IPS-NIHi7 (cell line): ENCODE data around the gene MMP17.
"Not testable (repeated sequence)": the region's sequence is repeated elsewhere in the genome, so short reads cannot be mapped to it uniquely, and the experiment has no call there.

ENCODE experiments used
- DNase-seq: peaks from one replicate; pipeline ENCODE4 v3.0.0; 2012; ENCODE audit warnings: mixed read lengths; ENCODE audit errors: extremely low spot score

The MMP17 gene

DNA sequence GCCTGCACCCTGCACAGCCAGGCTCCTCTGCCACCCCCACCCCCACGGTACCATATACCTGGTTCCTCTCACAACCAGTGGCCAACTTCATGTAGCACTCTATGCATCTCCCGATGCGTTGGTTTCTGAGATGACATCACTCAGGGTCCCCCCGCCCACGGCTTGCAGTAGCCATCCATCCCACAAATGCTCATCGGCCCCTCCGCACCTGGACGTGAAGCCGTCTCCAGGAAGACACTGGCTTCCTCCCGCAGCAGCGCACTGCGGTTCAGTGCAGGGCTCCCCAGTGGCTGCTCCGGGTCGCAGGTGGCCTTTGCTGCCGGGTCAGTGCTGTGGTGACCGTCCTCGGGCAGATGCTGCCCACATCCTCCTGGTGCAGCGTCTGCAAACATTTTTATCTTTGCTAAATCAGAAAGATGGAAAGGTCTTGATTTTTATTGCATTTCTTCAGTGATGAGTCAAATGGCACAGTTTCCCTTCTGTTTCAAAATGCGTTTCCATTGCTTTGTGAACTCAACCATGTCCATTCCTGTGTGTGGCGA lies 27.5 kb upstream of the MMP17 start:
- no peak for DNase-seq

DNA sequence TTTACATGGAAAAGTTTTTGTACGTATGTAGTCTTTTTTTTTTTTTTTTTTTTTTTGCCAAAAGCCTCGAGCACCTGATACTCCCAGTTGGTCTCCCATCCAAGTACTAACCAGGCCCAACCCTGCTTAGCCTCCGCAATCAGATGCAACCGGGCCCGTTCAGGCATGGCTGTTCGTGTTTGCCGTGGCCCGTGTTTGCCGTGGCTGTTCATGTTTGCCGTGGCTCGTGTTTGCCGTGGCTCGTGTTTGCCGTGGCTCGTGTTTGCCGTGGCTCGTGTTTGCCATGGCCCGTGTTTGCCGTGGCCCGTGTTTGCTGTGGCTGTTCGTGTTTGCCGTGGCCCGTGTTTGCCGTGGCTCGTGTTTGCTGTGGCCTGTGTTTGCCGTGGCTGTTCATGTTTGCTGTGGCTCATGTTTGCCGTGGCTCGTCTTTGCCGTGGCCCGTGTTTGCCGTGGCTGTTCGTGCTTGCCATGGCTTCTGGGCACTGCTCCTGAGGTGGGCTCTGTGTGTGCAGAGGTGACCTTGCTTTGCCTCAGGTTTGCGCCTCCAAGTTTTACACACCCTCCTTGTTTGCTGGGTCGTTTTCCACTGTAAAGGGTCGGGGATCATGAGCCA lies 26.8 kb upstream of the MMP17 start:
- no peak for DNase-seq

DNA sequence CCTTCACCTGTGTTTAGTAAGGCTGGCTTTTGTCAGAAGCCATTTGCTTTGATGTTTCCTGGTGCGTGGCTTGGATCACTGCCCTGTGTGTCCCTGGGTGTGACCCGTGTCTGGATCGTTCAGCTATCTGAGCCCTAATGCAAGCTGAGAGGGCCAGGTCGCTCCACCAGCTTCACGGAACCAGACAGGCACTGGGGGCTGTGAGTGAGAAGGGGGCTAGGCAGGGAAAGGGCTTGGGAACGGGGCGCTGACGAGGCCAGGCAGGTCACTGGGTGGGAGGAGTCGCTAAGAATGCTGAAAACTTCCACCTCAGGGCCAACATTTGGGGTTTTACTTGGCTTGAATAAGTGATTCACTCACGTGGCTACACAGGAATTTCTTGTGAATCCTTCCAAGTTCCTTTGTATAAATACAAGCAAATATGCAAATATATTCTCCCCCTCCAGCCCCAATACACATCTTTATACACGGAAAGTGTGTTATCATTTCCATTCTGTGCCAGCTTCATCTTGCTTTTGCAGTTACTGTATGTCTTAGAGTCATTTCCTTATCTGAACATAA lies 24.2 kb upstream of the MMP17 start:
- no peak for DNase-seq

DNA sequence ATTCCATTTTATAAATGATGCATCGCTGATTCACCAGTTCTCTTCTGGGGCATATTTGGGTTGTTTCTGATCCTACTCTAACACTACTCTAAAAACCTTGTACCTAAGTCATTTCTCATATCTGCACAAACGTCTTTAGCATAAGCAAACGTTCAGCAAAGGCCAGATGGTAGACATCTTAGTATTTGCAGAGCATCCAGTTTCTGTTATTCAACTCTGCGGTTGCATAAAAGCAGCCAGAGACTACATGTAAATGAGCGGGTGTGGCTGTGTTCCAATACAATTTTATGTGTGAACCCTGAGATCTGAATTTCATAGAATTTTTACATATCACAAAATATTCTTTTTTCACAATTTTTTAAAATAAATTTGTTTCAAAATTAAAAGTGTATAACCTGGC lies 22.8 kb upstream of the MMP17 start:
- no peak for DNase-seq

GRCh38 chr12:131806674-131807073 lies 21.5 kb upstream of the MMP17 start:
- DNase-seq, result no peak

DNA sequence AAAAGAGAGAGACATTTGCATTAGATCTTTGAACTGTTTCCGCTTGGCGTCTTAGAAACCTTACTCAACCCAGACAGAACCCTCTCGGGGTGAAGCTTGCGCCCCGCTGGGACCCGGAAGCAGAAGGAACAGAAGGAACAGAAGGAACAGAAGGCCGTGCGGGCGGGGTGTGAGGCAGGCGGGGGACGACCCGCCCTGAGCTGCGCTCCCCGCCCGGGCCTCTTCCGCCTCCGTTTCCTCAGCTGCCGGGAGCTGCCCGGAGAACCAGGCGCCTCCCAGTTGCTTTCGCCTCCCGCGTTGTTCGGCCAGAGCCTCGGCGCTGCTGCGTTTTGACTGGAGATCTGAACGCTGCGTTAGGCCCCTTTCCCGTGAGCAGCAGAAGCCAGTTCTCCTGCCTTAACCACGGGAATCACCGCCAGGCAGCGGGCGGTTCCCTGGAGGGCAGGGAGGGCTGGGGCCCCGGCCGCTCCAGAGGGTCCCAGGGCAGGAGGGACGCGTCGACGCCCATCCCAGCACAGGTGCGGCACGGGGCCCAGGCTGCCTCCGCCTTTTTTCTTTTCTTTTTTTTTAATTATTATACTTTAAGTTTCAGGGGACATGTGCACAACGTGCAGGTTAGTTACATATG lies 19.3 kb upstream of the MMP17 start:
- DNase-seq, result no peak

DNA sequence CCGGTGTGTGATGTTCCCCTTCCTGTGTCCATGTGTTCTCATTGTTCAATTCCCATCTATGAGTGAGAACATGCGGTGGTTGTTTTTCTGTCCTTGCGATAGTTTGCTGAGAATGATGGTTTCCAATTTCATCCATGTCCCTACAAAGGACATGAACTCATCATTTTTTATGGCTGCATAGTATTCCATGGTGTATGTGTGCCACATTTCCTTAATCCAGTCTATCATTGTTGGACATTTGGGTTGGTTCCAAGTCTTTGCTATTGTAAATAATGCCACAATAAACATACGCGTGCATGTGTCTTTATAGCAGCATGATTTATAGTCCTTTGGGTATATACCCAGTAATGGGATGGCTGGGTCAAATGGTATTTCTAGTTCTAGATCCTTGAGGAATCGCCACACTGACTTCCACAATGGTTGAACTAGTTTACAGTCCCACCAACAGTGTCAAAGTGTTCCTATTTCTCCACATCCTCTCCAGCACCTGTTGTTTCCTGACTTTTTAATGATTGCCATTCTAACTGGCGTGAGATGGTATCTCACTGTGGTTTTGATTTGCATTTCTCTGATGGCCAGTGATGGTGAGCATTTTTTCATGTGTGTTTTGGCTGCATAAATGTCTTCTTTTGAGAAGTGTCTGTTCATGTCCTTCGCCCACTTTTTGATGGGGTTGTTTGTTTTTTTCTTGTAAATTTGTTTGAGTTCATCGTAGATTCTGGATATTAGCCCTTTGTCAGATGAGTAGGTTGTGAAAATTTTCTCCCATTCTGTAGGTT lies 18.5 kb upstream of the MMP17 start:
- not testable (repeated sequence) for DNase-seq

DNA sequence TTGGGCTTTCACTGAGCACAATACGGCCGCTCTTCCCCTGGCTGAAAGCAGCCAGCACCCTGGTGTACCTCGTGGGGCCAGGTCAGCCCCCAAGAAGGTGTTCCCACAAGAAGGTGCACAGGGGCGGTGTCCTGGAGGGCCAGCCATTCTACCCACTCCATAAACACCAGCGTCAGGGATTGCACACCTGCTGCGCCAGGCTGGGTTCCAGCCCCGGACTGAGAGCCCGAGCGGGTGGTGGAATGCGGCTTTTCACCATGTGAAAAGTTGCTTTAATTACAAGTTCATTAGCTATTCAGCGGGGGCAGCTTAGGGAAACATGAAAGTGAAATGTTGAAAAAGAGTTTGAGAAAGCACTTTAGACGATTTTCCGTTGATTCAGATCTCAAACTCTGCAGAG lies 17.5 kb upstream of the MMP17 start:
- no peak for DNase-seq

GRCh38 chr12:131815131-131815530 lies 13.1 kb upstream of the MMP17 start:
- no peak for DNase-seq

DNA sequence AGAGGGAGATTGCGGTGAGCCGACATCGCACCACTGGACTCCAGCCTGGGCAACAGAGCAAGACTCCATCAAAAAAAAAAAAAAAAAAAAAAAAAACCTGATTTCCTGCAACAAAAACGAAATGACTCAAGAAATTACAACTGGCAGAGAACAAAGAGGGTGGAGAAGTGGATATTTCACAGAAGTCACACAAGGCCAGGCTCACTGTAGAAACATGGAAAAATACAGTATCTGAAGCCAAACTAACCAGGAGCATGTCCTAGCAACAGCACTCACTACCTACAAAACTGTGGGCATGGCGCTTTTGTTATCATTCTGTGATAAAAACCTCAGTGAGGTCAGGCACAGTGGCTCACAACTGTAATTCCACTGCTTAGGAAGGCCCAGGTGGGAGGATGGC lies 11.7 kb upstream of the MMP17 start:
- DNase-seq, result no peak

DNA sequence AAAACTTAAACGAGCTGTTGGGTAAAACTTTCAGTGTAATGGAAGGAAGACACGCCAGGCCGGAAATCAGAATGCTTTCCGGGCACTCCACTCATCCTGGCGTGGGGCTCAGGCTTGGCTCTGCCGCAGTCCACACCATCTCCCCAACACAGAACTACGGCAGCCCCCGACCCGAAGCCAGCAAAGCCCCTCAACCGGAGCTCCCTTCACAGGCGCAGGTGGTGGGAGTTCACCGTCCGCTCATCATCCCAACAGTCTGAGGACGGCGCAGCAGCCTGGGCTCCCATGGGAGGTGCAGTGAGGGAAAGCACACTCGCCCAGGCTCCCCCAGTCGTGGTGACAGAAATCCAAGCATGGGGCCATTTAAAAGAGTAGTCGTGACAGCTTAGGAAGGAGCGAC lies 11.0 kb upstream of the MMP17 start:
- no peak for DNase-seq

- DNase-seq, result no peak
Observed at GRCh38 chr12:131818821-131819585, 9.2 kb upstream of the MMP17 start.

DNA sequence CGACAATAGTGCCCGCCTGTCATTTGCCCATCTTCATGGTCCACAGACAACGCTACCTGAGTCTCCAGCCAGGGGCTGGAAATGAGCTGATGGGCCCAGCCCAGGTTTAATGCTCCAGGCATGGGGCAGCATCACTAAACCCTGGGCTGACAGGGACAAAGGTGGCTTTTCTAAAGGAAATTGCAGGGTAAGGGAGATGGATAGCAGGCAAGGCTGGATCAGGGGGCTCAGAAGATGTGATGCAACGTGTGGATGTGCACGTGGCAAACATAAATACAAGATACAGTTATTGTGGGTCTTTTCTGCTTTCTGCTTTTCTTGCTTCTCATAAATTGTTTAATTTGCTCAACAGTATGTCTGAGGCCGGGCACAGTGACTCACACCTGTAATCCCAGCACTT lies 3.7 kb upstream of the MMP17 start:
- no peak for DNase-seq

GRCh38 chr12:131825146-131825892 lies 2.9 kb upstream of the MMP17 start:
- DNase-seq, result no peak

DNA sequence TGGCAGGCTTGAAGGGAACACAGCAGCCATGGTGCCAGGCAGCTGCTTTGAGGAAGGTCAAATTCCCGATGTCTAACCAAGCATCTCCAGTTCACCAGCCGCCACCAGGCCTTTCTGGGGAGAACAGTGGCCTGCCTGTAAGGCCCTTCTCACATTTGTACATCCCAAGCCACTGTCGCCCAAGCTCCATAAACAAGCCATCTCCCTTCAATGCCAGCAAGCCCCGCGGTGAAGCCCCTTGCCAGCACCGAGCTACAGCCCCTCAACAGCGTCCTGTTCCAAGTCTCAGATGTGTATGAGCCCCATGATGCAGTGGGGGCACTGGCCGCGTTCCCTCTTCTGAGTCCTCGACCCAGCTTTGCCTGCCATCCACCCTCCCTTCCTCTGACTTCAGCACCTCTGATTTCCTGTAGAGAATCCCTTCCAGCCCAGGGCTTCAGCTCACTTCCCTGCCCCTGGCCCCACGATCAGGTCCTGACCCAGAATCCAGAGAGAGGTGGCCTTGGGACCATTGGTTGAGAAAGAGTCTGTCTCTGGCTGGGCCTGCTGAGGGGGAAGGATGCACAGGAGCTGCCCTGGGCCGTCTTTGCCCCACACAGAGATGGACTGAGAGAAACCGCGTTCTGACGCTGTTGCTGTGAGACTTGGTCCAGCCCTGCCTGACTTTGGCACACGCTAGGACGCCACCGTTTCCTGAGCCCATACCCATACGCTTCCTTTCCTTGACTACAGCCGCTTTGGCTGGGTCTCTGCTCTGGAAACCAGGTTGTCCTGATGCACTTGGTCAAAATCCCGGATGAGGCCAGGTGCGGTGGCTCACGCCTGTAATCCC lies 1.9 kb upstream of the MMP17 start:
- DNase-seq, result no peak

GRCh38 chr12:131828671-131829355 lies 620 bp downstream of the MMP17 start:
- DNase-seq, result peak; percentile 54

DNA sequence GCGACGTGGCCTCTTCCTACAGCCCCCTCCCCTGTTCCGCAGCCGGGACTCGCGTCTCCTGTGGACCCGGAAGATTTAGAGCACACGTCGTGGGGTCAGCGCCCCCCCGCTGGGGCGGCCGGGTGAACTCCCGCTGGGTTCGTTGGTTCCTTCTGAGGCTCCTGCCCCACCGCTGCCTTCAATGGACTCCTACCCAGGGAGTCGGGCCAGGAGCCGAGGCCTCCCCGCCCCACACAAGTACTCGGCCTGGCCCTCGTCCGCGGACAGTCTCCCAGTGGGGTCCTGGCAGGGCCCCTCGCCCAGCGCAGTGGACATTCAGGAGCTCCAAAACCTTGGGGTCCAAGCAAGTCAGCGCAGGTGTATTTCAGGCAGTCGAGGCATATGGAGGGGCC lies 1.2 kb downstream of the MMP17 start:
- no peak for DNase-seq

DNA sequence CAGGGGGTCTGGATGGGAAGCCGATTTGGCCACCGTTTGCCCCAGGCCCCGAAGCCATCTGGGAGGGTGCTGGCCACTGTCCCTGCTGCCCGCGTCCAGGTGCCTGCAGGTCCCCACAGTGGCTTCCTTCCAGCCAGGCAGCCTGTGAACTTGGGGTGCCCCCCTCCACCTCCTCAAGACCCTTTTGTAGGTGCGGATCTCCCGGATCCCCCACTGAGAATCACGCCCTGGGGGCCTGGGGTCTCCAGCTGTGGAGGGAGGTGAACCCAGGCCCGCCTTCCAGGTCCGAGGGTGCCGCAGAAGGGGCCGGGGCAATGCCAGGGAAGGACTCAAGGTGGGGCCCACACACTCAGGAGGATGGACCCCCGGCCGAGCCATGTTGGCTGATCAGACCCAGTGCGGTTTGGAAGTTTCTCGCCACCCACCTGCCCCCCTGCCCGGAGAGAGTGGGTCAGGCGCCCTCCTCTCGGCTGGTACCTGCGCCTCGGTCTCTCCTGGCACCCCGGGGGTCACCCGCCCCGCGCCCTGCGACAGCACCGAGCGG lies 1.7 kb downstream of the MMP17 start:
- no peak for DNase-seq

DNA sequence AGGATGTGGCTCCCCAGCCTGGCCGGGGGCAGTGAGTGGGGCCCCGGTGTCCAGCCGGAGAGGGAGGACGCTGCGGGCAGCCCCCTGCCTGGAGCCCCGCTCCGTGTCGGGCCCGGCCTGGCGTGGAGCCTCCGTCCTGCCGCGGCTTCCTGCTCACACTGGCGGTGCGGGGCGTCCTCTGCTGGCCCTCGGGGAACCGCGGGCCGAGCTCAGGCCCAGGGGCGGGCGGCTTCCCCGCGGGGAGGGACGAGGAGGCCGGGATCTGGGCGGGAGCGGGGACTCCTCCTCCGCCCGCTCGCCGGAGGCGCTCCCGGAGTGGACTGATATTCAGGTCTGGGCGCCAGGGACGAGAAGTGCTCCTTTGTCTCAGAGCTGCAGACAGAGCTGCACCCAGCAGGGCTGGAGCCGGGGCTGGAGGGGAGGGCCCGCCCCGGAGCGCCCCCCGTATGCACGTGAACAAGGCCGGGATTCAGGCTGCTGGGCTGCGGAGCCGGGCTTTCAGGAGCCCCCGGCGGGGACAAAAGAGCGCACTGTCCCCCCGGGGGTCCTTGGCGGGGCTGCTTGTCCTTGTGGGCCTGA lies 2.2 kb downstream of the MMP17 start:
- peak; percentile 73 for DNase-seq
